Stimulated activated CD4-positive, alpha-beta T cell treated with anti-CD3 and anti-CD28 coated beads, Interleukin-2, amount 100 ng/mL, for 24 hours (primary cell): ENCODE measurements around the gene UROC1.

Experiments used
- DNase-seq, 2 donors: peaks; one replicate each; pipeline ENCODE4 v3.0.0-alpha.2; 2020

UROC1 gene

GRCh38 chr3:126493739-126494138, 23.8 kb downstream of the UROC1 start:
- DNase-seq, result no peak

GRCh38 chr3:126493051-126493450, 24.5 kb downstream of the UROC1 start:
- no peak for DNase-seq

- DNase-seq, result no peak
Observed at GRCh38 chr3:126491221-126492013, 26.2 kb downstream of the UROC1 start.

GRCh38 chr3:126490619-126491018, 27.0 kb downstream of the UROC1 start:
- DNase-seq, result no peak

- no peak for DNase-seq
Observed at GRCh38 chr3:126488886-126489569, 28.5 kb downstream of the UROC1 start.

- no peak for DNase-seq
Observed at GRCh38 chr3:126488185-126488584, 29.4 kb downstream of the UROC1 start.

GRCh38 chr3:126487151-126487771, 30.3 kb downstream of the UROC1 start:
- DNase-seq, result no peak

- DNase-seq, result no peak
Observed at GRCh38 chr3:126486360-126486847, 31.2 kb downstream of the UROC1 start.

GRCh38 chr3:126485956-126486355, 31.6 kb downstream of the UROC1 start:
- no peak for DNase-seq

GRCh38 chr3:126485176-126485897, 32.2 kb downstream of the UROC1 start:
- no peak for DNase-seq

- DNase-seq, result no peak
Observed at GRCh38 chr3:126484662-126485061, 32.9 kb downstream of the UROC1 start.

- DNase-seq, result no peak
Observed at GRCh38 chr3:126484148-126484547, 33.4 kb downstream of the UROC1 start.

GRCh38 chr3:126483321-126483761, 34.2 kb downstream of the UROC1 start:
- DNase-seq, result no peak

- no peak for DNase-seq
Observed at GRCh38 chr3:126482503-126483255, 34.9 kb downstream of the UROC1 start.

- DNase-seq, result no peak
Observed at GRCh38 chr3:126481808-126482502, 35.6 kb downstream of the UROC1 start.

- no peak for DNase-seq
Observed at GRCh38 chr3:126480861-126481260, 36.7 kb downstream of the UROC1 start.

GRCh38 chr3:126480206-126480605, 37.4 kb downstream of the UROC1 start:
- no peak for DNase-seq

GRCh38 chr3:126479642-126480041, 37.9 kb downstream of the UROC1 start:
- no peak for DNase-seq

GRCh38 chr3:126478581-126479310, 38.8 kb downstream of the UROC1 start:
- no peak for DNase-seq

GRCh38 chr3:126477061-126477380, 40.6 kb downstream of the UROC1 start:
- no peak for DNase-seq
